ENCODE data around the gene SF3B3. TPM values are rescaled to one million over a fixed set of nuclear protein-coding genes. Genes with fewer than 3 reads are reported as not detected.

Gene SF3B3
- total RNA-seq, 1 experiment from 2014 or later, result 403 TPM

DNA sequence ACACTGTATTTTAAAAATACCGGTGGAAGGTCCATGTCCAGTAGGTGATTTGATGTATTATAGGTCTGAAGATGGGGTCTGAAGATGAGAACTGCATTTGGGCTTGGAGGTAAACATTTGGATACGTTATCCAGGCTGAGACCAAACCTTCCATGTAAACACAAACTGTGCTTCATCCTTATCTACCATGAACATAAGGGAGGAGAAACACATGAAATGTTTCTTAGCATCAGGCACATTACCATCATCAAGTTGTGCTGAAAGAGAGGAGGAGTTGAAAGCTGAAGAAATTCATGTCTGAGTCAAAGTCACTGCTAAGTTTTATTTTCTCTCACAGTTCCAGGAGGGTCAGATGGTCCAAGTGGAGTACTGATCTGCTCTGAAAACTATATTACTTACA, 11.4 kb downstream of the SF3B3 start:
- DNase-seq (ENCODE audit: low read depth, low spot score), result no peak
- no peak for TF ChIP-seq ZFX (IDR thresholded peaks at IDR 0.05)
- TF ChIP-seq JUND (IDR thresholded peaks at IDR 0.05), result no peak
- no peak for TF ChIP-seq POLR2AphosphoS5 (IDR thresholded peaks at IDR 0.05; ENCODE audit: low read depth, low read length)
- TF ChIP-seq SIN3A (IDR thresholded peaks at IDR 0.05; ENCODE audit: low read depth), result no peak
- no peak for TF ChIP-seq FOSL1 (IDR thresholded peaks at IDR 0.05; ENCODE audit: low read depth)
- TF ChIP-seq, protein P1, sequence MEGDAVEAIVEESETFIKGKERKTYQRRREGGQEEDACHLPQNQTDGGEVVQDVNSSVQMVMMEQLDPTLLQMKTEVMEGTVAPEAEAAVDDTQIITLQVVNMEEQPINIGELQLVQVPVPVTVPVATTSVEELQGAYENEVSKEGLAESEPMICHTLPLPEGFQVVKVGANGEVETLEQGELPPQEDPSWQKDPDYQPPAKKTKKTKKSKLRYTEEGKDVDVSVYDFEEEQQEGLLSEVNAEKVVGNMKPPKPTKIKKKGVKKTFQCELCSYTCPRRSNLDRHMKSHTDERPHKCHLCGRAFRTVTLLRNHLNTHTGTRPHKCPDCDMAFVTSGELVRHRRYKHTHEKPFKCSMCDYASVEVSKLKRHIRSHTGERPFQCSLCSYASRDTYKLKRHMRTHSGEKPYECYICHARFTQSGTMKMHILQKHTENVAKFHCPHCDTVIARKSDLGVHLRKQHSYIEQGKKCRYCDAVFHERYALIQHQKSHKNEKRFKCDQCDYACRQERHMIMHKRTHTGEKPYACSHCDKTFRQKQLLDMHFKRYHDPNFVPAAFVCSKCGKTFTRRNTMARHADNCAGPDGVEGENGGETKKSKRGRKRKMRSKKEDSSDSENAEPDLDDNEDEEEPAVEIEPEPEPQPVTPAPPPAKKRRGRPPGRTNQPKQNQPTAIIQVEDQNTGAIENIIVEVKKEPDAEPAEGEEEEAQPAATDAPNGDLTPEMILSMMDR (IDR thresholded peaks at IDR 0.05 in 2 of 3, conservative IDR thresholded peaks at IDR 0.05 in 1 of 3; ENCODE audit: borderline replicate concordance in 1 of 3, insufficient read depth in 1 of 3, low read depth in 2 of 3, low read length in 2 of 3), result no peak
- TF ChIP-seq TCF7L2 (IDR thresholded peaks at IDR 0.05; ENCODE audit: borderline replicate concordance, extremely low read depth, insufficient read depth, insufficient read length), result no peak
- no peak for TF ChIP-seq ELF1 (IDR thresholded peaks at IDR 0.05; ENCODE audit: borderline replicate concordance, low read depth)
- no peak for TF ChIP-seq EZH2 (IDR thresholded peaks at IDR 0.05)
- TF ChIP-seq CEBPB (IDR thresholded peaks at IDR 0.05; ENCODE audit: low read depth), result no peak
- no peak for TF ChIP-seq YY1 (IDR thresholded peaks at IDR 0.05; ENCODE audit: extremely low read depth, insufficient replicate concordance, low read depth, low read length)
- no peaks in the 10 kb centered on the region for H3K27me3 ChIP-seq (ENCODE audit: insufficient read depth, low read length)
- H3K79me2 ChIP-seq (ENCODE audit: insufficient read depth, low read length), result peaks cover 100% of the 10 kb centered on the region
- intact Hi-C loops (cut with micrococcal nuclease), result no loop called here
- POLR2A ChIA-PET, result no interaction called here
- no peak overlapping the region for H3K9ac ChIP-seq (ENCODE audit: low read length)
- RAD21 ChIA-PET (ENCODE audit: low non-redundant PET in 1 of 2, low total read pairs in 2 of 2, uncharacterized antibody in 2 of 2, unreplicated experiment in 2 of 2), result no interaction called here
- no peaks in the 10 kb centered on the region for H3K9me2 ChIP-seq (ENCODE audit: insufficient read depth)
- no peak overlapping the region for H2AFZ ChIP-seq (ENCODE audit: low read depth, low read length, poor library complexity, severe bottlenecking)
- CTCF ChIA-PET, result no interaction called here
- no peak overlapping the region for H3K4me2 ChIP-seq (ENCODE audit: low read length)
- H3K4me1 ChIP-seq (ENCODE audit: control insufficient read depth in 1 of 2, insufficient read depth in 2 of 2, low read length in 2 of 2), result no peaks in the 10 kb centered on the region
- peaks cover 53% of the 10 kb centered on the region; the same call in 1 of the 2 replicates for H4K20me1 ChIP-seq (ENCODE audit: insufficient read depth)
- no peak overlapping the region for H3K27ac ChIP-seq (ENCODE audit: low read depth, low read length)
- no TSS peak for BruUV-seq (replicated peaks)
- peaks cover 76 to 87% of the 10 kb centered on the region in 2 experiments for H3K36me3 ChIP-seq (ENCODE audit: control insufficient read depth in 1 of 2, insufficient read depth in 2 of 2, low read length in 2 of 2)
- no peak for ATAC-seq
- H3K9me3 ChIP-seq (ENCODE audit: control insufficient read depth in 1 of 2, insufficient read depth in 1 of 2, low read depth in 1 of 2, low read length in 2 of 2), result no peaks in the 10 kb centered on the region
- H3K4me3 ChIP-seq (replicated peaks in 1 of 2; ENCODE audit: low read depth in 1 of 2, low read length in 2 of 2), result no peak overlapping the region
